GM12878 (cell line): ENCODE results near the gene LPGAT1. TPM values are rescaled to one million over a fixed set of nuclear protein-coding genes. Genes with fewer than 3 reads are reported as not detected.

Experiments
- ATAC-seq: fragments of 200-7000 bp; cut with Tn5 transposase; 3 replicates; pipeline ENCODE4 v1.9.1; 2020; ENCODE audit warnings: mild to moderate bottlenecking, moderate library complexity
- BruUV-seq: library from RNA; stranded (reverse); fragments of 400-500 nt; replicated peaks from 2 replicates; lab custom pipeline; 2021; lab: Mats Ljungman, UMichigan
- CTCF ChIA-PET: fragments of 300-600 bp; sonication (Branson Sonifier 250); formaldehyde crosslinking; extraction: SDS; loops from one replicate; lab custom pipeline; 2021; ENCODE audit warnings: inconsistent platforms; lab: Yijun Ruan, JAX
- POLR2A ChIA-PET: fragments of 350-600 bp; formaldehyde crosslinking; extraction: SDS; loops from one replicate; lab custom pipeline; 2021; ENCODE audit warnings: inconsistent platforms; lab: Charles Lee
- RAD21 ChIA-PET: fragments of 300-600 bp; sonication (Branson Sonifier 250); formaldehyde crosslinking; loops from one replicate; lab custom pipeline; 2023; ENCODE audit warnings: antibody characterized with exemption; ENCODE audit not compliant: unreplicated experiment; lab: Charles Lee
- SMC1A ChIA-PET: fragments of 300-600 bp; sonication (Branson Sonifier 250); formaldehyde crosslinking; loops from one replicate; lab custom pipeline; 2023; ENCODE audit not compliant: unreplicated experiment, uncharacterized antibody; lab: Charles Lee
- DNase-seq: peaks from one replicate; pipeline ENCODE4 v3.0.0-alpha.2; 2011; ENCODE audit warnings: low read depth, low spot score
- FAIRE-seq: peaks from 3 replicates; lab custom pipeline; 2011; peaks lifted over from hg19 to GRCh38; lab: Jason Lieb, UNC
- H2AFZ ChIP-seq: 2 replicates; pipeline ENCODE4 v1.6.0; 2011; ENCODE audit warnings: low read depth, low read length, control low read depth; ENCODE audit not compliant: control insufficient read depth
- H3K27ac ChIP-seq: 2 replicates; pipeline ENCODE4 v1.5.1; 2011; ENCODE audit warnings: control low read depth; ENCODE audit not compliant: control insufficient read depth, insufficient read depth
- H3K27me3 ChIP-seq, 2 experiments: replicated peaks in 1 of 2; 2 replicates each; pipeline versions ENCODE4 v1.6.0 to v1.6.1; 2011; ENCODE audit warnings: low read length in 1 of 2; ENCODE audit not compliant: control insufficient read depth in 2 of 2, insufficient read depth in 2 of 2
- H3K36me3 ChIP-seq, 2 experiments: 2 replicates each; pipeline ENCODE4 v1.5.1; 2011; ENCODE audit warnings: low read length in 1 of 2; ENCODE audit not compliant: control insufficient read depth in 2 of 2, insufficient read depth in 2 of 2
- H3K4me1 ChIP-seq: 2 replicates; pipeline ENCODE4 v1.6.1; 2011; ENCODE audit warnings: mild to moderate bottlenecking, low read length, moderate library complexity, mixed read lengths; ENCODE audit not compliant: control insufficient read depth, insufficient read depth
- H3K4me2 ChIP-seq: 2 replicates; pipeline ENCODE4 v1.6.0; 2011; ENCODE audit warnings: control low read depth; ENCODE audit not compliant: control insufficient read depth, insufficient read depth
- H3K4me3 ChIP-seq: fragments of 200-600 bp; sonication (generic); 2 replicates; pipeline ENCODE4 v1.5.1; 2016
- H3K79me2 ChIP-seq: 2 replicates; pipeline ENCODE4 v1.6.0; 2011; ENCODE audit warnings: low read length; ENCODE audit not compliant: control insufficient read depth, insufficient read depth
- H3K9ac ChIP-seq: 2 replicates; pipeline ENCODE4 v1.8.0; 2011; ENCODE audit warnings: low read length, control low read depth, mixed read lengths; ENCODE audit not compliant: control insufficient read depth, insufficient read depth
- H3K9me3 ChIP-seq: replicated peaks from 3 replicates; pipeline ENCODE4 v1.5.1; 2011; ENCODE audit warnings: mild to moderate bottlenecking, low read length; ENCODE audit not compliant: control insufficient read depth, insufficient read depth
- H4K20me1 ChIP-seq: 2 replicates; pipeline ENCODE4 v1.6.0; 2011; ENCODE audit not compliant: control insufficient read depth, insufficient read depth
- ATF7 ChIP-seq: fragments of 450-650 bp; IDR thresholded peaks from 2 replicates; pipeline ENCODE4 v1.6.1; 2016; ENCODE audit warnings: low read depth, mild to moderate bottlenecking
- BCL11A ChIP-seq: IDR thresholded peaks from 2 replicates; pipeline ENCODE4 v1.6.1; 2011; ENCODE audit warnings: low read depth, low read length
- IKZF1 ChIP-seq: fragments of 450-650 bp; conservative IDR thresholded peaks from 2 replicates; pipeline ENCODE4 v1.6.1; 2017; ENCODE audit warnings: antibody characterized with exemption, mild to moderate bottlenecking
- NFIC ChIP-seq: IDR thresholded peaks from 2 replicates; pipeline ENCODE4 v1.6.1; 2012; ENCODE audit warnings: low read depth, mild to moderate bottlenecking, inconsistent platforms, low read length, moderate library complexity
- NR2C1 ChIP-seq: fragments of 450-650 bp; IDR thresholded peaks from 2 replicates; pipeline ENCODE4 v1.6.1; 2017; ENCODE audit warnings: antibody characterized with exemption, mild to moderate bottlenecking, moderate library complexity
- PAX5 ChIP-seq: IDR thresholded peaks from 2 replicates; pipeline ENCODE4 v1.6.1; 2011; ENCODE audit warnings: low read depth, low read length, borderline replicate concordance
- PBX3 ChIP-seq: IDR thresholded peaks from 2 replicates; pipeline ENCODE4 v1.6.1; 2011; ENCODE audit warnings: mild to moderate bottlenecking, low read depth, low read length, moderate library complexity; ENCODE audit not compliant: insufficient replicate concordance
- RAD51 ChIP-seq: fragments of 450-650 bp; IDR thresholded peaks from 2 replicates; pipeline ENCODE4 v1.6.1; 2016; ENCODE audit warnings: moderate library complexity, mild to moderate bottlenecking, inconsistent platforms
- RCOR1 ChIP-seq: conservative IDR thresholded peaks from 2 replicates; pipeline ENCODE4 v1.6.1; 2012; ENCODE audit warnings: low read depth, low read length, improper control_type of control experiment
- ZBTB4 ChIP-seq: fragments of 450-650 bp; formaldehyde crosslinking; IDR thresholded peaks from 2 replicates; pipeline ENCODE4 v1.4.0; 2022; ENCODE audit warnings: mild to moderate bottlenecking, moderate library complexity
- WGBS: methylation state at CpG from one replicate; pipeline ENCODE4 v1.1.6; 2016; ENCODE audit warnings: low lambda C conversion rate; ENCODE audit not compliant: insufficient replicate concordance, insufficient coverage; ENCODE audit errors: missing lambda C conversion rate; 5-methylcytosine and 5-hydroxymethylcytosine counted together
- in situ Hi-C: fragments of 300-500 bp; cut with MboI; formaldehyde crosslinking; loops from 9 replicates; pipeline ENCODE4 v1.14.3; 2018; ENCODE audit warnings: mixed read lengths
- intact Hi-C: fragments of 100-400 bp; cut with micrococcal nuclease; formaldehyde crosslinking; loops from one replicate; pipeline ENCODE4 v1.14.2; 2022; ENCODE audit not compliant: unreplicated experiment
- polyA plus RNA-seq, 11 experiments: library from polyadenylated mRNA; depleted of rRNA in 4 of 11; unstranded in 6 of 11; stranded (reverse) in 5 of 11; fragments of >200 nt; fragmentation: Nextera tagmentation in 4 of 11; fragmentation: Illumina TruSeq in 1 of 11; extraction: Ambion mirVana in 4 of 11; extraction: Trizol in 1 of 11; gene quantifications; 1 replicate in 1 of 11; 2 replicates in 10 of 11; pipeline versions ENCODE4 v1.2.1 to v1.2.3, GENCODE V29; 2011 to 2016; ENCODE audit warnings: inconsistent platforms in 2 of 11, missing spikeins in 2 of 11, low read depth in 1 of 11
- total RNA-seq, 4 experiments: library from RNA; depleted of rRNA in 3 of 4; stranded (reverse); fragments of >200 nt in 3 of 4; fragmentation: Illumina TruSeq in 1 of 4; extraction: Trizol in 1 of 4; gene quantifications; 2 replicates each; pipeline versions ENCODE4 v1.2.1 to v1.2.3, GENCODE V29; 2013 to 2021
- TF ChIP-seq, protein P1 (sequence below): IDR thresholded peaks from 2 replicates; pipeline ENCODE4 v1.6.1; 2011; ENCODE audit warnings: low read depth, low read length, improper control_type of control experiment, borderline replicate concordance
- TF ChIP-seq, protein P2 (sequence below): IDR thresholded peaks from 2 replicates; pipeline ENCODE4 v1.6.1; 2012; ENCODE audit warnings: mild to moderate bottlenecking, low read depth, low read length

Gene LPGAT1
- total and polyA plus RNA-seq, 10 of the 15 experiments (the other 5 are each of a cell fraction or from before 2014, with no cell fraction given), result 5.8 to 40.6 (median 19.2) TPM

DNA sequence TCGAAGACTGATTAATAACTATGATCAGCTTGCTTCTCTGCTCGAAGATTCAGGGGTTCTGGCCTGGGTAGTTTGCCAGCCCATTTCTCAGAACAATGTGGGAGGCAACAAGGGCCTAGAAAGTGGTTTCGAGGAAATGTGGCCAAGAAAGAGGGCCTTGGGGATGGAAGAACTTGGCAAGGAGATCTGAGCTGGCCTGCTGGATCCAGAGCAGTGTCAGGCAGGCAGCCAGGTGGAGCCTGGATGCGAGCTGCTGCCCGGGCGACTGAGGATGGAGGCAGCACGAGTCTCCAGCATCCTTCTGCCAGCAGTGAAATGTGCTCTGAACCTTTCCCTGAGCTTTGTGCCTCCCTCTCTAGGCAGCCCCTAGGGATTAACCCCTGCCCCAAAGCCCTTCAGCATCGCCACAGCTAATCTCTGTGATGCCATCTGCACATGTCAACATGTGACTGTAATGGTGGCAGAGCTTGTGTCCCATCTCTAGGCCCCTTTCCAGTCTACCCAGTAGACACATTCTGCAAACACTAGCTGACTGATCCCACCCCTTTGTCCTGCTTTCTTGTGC lies 94.1 kb downstream of the LPGAT1 start:
- ChIA-PET RAD21 (interaction anchor here (0.7 to 1.7 kb wide), 2 partner anchors 38 kb away, joined by 4 to 6 read pairs; no protein-coding TSS in a partner anchor), CTCF (interaction anchor here (1.3 to 5.8 kb wide), 2 partner anchors 38 to 56 kb away, joined by 3 to 26 read pairs; no protein-coding TSS in a partner anchor), POLR2A (no interaction called here), SMC1A (interaction anchor here (1.2 to 1.6 kb wide), 2 partner anchors 23 to 38 kb away, joined by 4 to 7 read pairs; no protein-coding TSS in a partner anchor)
- Histone ChIP-seq H3K27ac (no peak overlapping the region), H3K36me3 (no peaks in the 10 kb centered on the region), H4K20me1 (no peaks in the 10 kb centered on the region), H3K9ac (no peak overlapping the region), H3K4me3 (no peak overlapping the region), H3K4me1 (peaks cover 33% of the 10 kb centered on the region), H3K79me2 (no peaks in the 10 kb centered on the region), H3K9me3 (no peaks in the 10 kb centered on the region), H3K4me2 (no peak overlapping the region), H2AFZ (no peak overlapping the region), H3K27me3 (no peaks in the 10 kb centered on the region)
- FAIRE-seq (no peak), DNase-seq (no peak), ATAC-seq (no peak)
- in situ Hi-C loops, result no loop called here
- WGBS, result 58% methylated on average over 8 of the region's 8 CpGs
- intact Hi-C loops, result no loop called here
- no TSS peak for BruUV-seq
- TF ChIP-seq ZBTB4 (CRISPR knock-in tag), result no peak
- no peak for TF ChIP-seq NR2C1
- TF ChIP-seq PAX5, result no peak
- TF ChIP-seq, protein P1, sequence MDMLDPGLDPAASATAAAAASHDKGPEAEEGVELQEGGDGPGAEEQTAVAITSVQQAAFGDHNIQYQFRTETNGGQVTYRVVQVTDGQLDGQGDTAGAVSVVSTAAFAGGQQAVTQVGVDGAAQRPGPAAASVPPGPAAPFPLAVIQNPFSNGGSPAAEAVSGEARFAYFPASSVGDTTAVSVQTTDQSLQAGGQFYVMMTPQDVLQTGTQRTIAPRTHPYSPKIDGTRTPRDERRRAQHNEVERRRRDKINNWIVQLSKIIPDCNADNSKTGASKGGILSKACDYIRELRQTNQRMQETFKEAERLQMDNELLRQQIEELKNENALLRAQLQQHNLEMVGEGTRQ, result no peak
- no peak for TF ChIP-seq RCOR1
- no peak for TF ChIP-seq NFIC
- TF ChIP-seq, protein P2, sequence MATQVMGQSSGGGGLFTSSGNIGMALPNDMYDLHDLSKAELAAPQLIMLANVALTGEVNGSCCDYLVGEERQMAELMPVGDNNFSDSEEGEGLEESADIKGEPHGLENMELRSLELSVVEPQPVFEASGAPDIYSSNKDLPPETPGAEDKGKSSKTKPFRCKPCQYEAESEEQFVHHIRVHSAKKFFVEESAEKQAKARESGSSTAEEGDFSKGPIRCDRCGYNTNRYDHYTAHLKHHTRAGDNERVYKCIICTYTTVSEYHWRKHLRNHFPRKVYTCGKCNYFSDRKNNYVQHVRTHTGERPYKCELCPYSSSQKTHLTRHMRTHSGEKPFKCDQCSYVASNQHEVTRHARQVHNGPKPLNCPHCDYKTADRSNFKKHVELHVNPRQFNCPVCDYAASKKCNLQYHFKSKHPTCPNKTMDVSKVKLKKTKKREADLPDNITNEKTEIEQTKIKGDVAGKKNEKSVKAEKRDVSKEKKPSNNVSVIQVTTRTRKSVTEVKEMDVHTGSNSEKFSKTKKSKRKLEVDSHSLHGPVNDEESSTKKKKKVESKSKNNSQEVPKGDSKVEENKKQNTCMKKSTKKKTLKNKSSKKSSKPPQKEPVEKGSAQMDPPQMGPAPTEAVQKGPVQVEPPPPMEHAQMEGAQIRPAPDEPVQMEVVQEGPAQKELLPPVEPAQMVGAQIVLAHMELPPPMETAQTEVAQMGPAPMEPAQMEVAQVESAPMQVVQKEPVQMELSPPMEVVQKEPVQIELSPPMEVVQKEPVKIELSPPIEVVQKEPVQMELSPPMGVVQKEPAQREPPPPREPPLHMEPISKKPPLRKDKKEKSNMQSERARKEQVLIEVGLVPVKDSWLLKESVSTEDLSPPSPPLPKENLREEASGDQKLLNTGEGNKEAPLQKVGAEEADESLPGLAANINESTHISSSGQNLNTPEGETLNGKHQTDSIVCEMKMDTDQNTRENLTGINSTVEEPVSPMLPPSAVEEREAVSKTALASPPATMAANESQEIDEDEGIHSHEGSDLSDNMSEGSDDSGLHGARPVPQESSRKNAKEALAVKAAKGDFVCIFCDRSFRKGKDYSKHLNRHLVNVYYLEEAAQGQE, result no peak
- no peak for TF ChIP-seq RAD51
- TF ChIP-seq PBX3, result no peak
- no peak for TF ChIP-seq IKZF1
- no peak for TF ChIP-seq ATF7
- TF ChIP-seq BCL11A, result no peak
